Gastroesophageal sphincter (tissue), 3 donors: ENCODE data around the gene OR4C11.

Experiments
- CTCF ChIP-seq, 4 experiments: fragments of 200-600 bp in 2 of 4; fragments of 450-650 bp in 2 of 4; sonication (generic) in 1 of 4; IDR thresholded peaks; one replicate each; pipeline ENCODE4 v1.5.1; 2017 to 2019; ENCODE audit warnings: antibody characterized with exemption in 4 of 4, mild to moderate bottlenecking in 2 of 4, moderate library complexity in 2 of 4
- EP300 ChIP-seq: sonication (generic); formaldehyde crosslinking; IDR thresholded peaks from one replicate; pipeline ENCODE4 v1.6.1; 2017; ENCODE audit warnings: antibody characterized with exemption, mild to moderate bottlenecking
- POLR2A ChIP-seq, 2 donors: fragments of 450-650 bp; IDR thresholded peaks; one replicate each; pipeline ENCODE4 v1.6.1; 2017; ENCODE audit warnings: antibody characterized with exemption in 2 of 2, mild to moderate bottlenecking in 2 of 2, moderate library complexity in 1 of 2
- POLR2AphosphoS5 ChIP-seq: sonication (generic); formaldehyde crosslinking; IDR thresholded peaks from one replicate; pipeline ENCODE4 v1.6.1; 2017; ENCODE audit warnings: antibody characterized with exemption

DNA sequence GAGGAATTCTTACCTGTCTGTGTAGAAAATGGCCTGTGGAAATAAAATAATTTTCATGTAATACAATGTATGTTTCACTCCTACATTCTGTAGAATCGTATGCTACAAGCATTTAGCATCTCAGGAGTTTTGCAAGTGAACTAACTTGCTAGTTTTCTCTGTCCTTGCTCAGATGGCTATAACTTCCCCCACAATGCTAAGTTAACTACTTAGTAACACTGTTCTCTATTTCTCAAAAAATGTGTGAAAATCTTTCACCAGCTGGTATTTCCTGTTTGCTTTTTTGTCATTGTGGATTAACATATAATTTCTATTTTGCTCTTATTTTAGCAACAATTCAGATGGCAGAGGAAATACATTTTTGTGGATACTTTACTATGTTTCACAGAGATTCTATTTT, 45.1 kb upstream of the OR4C11 start:
- TF ChIP-seq POLR2A (IDR thresholded peaks at IDR 0.05) (no peak), EP300 (no peak), CTCF (IDR thresholded peaks at IDR 0.05) (no peak), POLR2AphosphoS5 (no peak)
